ENCODE measurements around the gene SMAD6. TPM values are rescaled to one million over a fixed set of nuclear protein-coding genes. Genes with fewer than 3 reads are reported as not detected.
A peak's percentile ranks its signal among the peaks of the same experiment; 100 is the strongest.

The SMAD6 gene
- polyA plus RNA-seq, 1 of the 3 experiments (the other 2 are of a cell fraction): 4.5 TPM

DNA sequence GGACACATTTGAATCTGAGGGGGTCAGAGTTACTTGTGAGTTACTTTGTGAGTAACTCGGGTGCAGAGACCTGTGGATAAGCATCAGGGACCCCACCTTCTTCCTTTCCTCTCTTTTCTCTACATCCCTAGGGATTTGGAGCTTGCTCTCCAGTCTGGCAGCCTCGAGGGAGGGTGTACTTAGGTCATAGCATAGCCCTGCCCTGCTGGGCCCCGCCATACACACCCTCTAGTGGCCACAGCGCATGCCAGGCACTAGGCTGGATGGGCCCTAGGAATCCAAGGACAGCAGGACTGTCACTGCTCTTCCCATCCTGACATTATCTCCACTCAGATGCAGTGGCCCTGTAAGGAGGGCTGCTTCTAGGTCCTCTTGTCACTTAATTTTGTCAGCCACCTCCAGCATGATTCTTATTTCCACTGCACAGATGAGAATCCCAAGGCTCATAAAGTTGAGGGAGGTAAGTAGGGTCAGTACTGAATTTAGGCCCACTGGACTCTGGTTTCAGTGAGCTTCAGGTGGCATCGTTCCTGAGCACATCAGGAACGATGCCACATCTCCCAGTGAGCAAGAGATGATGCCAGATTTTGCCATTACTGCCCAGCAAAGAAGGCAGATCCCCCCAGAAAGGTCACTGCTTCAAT lies 3.6 kb upstream of the SMAD6 start:
- H3K27me3 ChIP-seq (ENCODE audit: insufficient read depth): no peaks in the 10 kb centered on the region
- no peak overlapping the region for H3K4me3 ChIP-seq (ENCODE audit: low read depth in 2 of 2, low read length in 1 of 2)
- TF ChIP-seq SMC3 (IDR thresholded peaks at IDR 0.05; ENCODE audit: low read depth, low read length) (peak; percentile 90), NRF1 (IDR thresholded peaks at IDR 0.05; ENCODE audit: low read depth, low read length) (peak; percentile 33; the same call in 1 of the 2 replicates), SIN3A (IDR thresholded peaks at IDR 0.05; ENCODE audit: borderline replicate concordance, low read depth, low read length) (no peak), MXI1 (IDR thresholded peaks at IDR 0.05; ENCODE audit: low read depth, low read length) (peak; percentile 56; the same call in 1 of the 2 replicates), GATA2 (CRISPR knock-in tag; IDR thresholded peaks at IDR 0.05) (no peak), RAD21 (IDR thresholded peaks at IDR 0.05; ENCODE audit: low read length) (peak; percentile 85)
- TF ChIP-seq, protein P1, sequence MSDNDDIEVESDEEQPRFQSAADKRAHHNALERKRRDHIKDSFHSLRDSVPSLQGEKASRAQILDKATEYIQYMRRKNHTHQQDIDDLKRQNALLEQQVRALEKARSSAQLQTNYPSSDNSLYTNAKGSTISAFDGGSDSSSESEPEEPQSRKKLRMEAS (IDR thresholded peaks at IDR 0.05; ENCODE audit: low read depth): 0 out of 2 replicates have a peak, but pooled peaks have one; percentile 48
- TF ChIP-seq, protein P2, sequence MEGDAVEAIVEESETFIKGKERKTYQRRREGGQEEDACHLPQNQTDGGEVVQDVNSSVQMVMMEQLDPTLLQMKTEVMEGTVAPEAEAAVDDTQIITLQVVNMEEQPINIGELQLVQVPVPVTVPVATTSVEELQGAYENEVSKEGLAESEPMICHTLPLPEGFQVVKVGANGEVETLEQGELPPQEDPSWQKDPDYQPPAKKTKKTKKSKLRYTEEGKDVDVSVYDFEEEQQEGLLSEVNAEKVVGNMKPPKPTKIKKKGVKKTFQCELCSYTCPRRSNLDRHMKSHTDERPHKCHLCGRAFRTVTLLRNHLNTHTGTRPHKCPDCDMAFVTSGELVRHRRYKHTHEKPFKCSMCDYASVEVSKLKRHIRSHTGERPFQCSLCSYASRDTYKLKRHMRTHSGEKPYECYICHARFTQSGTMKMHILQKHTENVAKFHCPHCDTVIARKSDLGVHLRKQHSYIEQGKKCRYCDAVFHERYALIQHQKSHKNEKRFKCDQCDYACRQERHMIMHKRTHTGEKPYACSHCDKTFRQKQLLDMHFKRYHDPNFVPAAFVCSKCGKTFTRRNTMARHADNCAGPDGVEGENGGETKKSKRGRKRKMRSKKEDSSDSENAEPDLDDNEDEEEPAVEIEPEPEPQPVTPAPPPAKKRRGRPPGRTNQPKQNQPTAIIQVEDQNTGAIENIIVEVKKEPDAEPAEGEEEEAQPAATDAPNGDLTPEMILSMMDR (IDR thresholded peaks at IDR 0.05): peak; percentile 90
- no peaks in the 10 kb centered on the region for H3K36me3 ChIP-seq (replicated peaks in 1 of 2; ENCODE audit: control insufficient read depth in 1 of 2, insufficient read depth in 2 of 2, low read length in 1 of 2)
- no peak overlapping the region for H3K27ac ChIP-seq (ENCODE audit: low read depth in 2 of 2, low read length in 1 of 2)
- DNase-seq: peak; percentile 81
- 5% methylated on average over 6 of the region's 6 CpGs for WGBS (ENCODE audit: low lambda C conversion rate)
- peak overlapping the region; percentile 76; the same call in 1 of the 2 replicates for H2AFZ ChIP-seq (ENCODE audit: low read depth)
- POLR2A ChIA-PET: no interaction called here
- H3F3A ChIP-seq (replicated peaks; ENCODE audit: insufficient read depth): peaks cover 11% of the 10 kb centered on the region
- H4K20me1 ChIP-seq (ENCODE audit: insufficient read depth): peaks cover 5% of the 10 kb centered on the region; the same call in 1 of the 2 replicates
- no peak overlapping the region for H3K9ac ChIP-seq
- CTCF ChIA-PET: interaction anchor here (0.6 to 12.9 kb wide), 28 partner anchors 9 to 200 kb away, joined by 3 to 172 read pairs (median 6); no protein-coding TSS in a partner anchor
- H3K4me1 ChIP-seq (ENCODE audit: control insufficient read depth in 1 of 2, insufficient read depth in 2 of 2, low read depth in 1 of 2, low read length in 1 of 2): peaks cover 8 to 16% of the 10 kb centered on the region in 2 experiments; a peak in 2 of 4 replicates
- no peaks in the 10 kb centered on the region for H3K9me3 ChIP-seq
- H3K9me2 ChIP-seq: no peaks in the 10 kb centered on the region
- no peak overlapping the region for H3K4me2 ChIP-seq
- H3K79me2 ChIP-seq (ENCODE audit: insufficient read depth): peaks cover 13% of the 10 kb centered on the region

DNA sequence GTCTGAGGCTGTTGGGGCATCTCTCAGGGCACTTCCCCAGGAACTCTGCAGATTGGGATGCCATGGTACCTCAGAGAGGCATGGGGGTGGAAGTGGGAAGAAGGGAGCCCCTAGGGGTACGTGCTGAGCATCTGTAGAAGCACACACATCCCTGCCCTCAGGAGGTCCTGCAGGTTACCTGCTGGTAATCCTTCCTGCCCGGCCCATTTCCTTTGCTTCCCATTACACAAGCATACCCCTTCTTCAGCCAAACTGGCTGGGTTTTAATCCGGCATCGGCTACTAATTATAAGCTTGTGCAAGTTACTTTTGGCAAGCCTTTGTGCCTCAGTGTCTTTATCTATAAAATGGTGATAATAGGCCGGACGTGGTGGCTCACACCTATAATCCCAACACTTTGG lies 3.1 kb upstream of the SMAD6 start:
- Histone ChIP-seq H3K4me2 (no peak overlapping the region), H3K27me3 (ENCODE audit: insufficient read depth) (no peaks in the 10 kb centered on the region), H3K4me1 (ENCODE audit: control insufficient read depth in 1 of 2, insufficient read depth in 2 of 2, low read depth in 1 of 2, low read length in 1 of 2) (peaks cover 8 to 18% of the 10 kb centered on the region in 2 experiments; a peak in 2 of 4 replicates), H3K36me3 (replicated peaks in 1 of 2; ENCODE audit: control insufficient read depth in 1 of 2, insufficient read depth in 2 of 2, low read length in 1 of 2) (no peaks in the 10 kb centered on the region), H4K20me1 (ENCODE audit: insufficient read depth) (peaks cover 7% of the 10 kb centered on the region), H2AFZ (ENCODE audit: low read depth) (peak overlapping the region; percentile 76; the same call in 1 of the 2 replicates), H3K4me3 (ENCODE audit: low read depth in 2 of 2, low read length in 1 of 2) (no peak overlapping the region), H3K9ac (no peak overlapping the region), H3F3A (replicated peaks; ENCODE audit: insufficient read depth) (peaks cover 11% of the 10 kb centered on the region), H3K27ac (ENCODE audit: low read depth in 2 of 2, low read length in 1 of 2) (no peak overlapping the region), H3K9me3 (no peaks in the 10 kb centered on the region), H3K9me2 (no peaks in the 10 kb centered on the region), H3K79me2 (ENCODE audit: insufficient read depth) (peaks cover 18% of the 10 kb centered on the region)
- ChIA-PET CTCF (interaction anchor here (0.6 to 12.9 kb wide), 23 partner anchors 8 to 200 kb away, joined by 3 to 172 read pairs (median 7); no protein-coding TSS in a partner anchor), POLR2A (no interaction called here)
- 96% methylated on average over 5 of the region's 6 CpGs for WGBS (ENCODE audit: low lambda C conversion rate)
- DNase-seq: no peak
- TF ChIP-seq, protein P3, sequence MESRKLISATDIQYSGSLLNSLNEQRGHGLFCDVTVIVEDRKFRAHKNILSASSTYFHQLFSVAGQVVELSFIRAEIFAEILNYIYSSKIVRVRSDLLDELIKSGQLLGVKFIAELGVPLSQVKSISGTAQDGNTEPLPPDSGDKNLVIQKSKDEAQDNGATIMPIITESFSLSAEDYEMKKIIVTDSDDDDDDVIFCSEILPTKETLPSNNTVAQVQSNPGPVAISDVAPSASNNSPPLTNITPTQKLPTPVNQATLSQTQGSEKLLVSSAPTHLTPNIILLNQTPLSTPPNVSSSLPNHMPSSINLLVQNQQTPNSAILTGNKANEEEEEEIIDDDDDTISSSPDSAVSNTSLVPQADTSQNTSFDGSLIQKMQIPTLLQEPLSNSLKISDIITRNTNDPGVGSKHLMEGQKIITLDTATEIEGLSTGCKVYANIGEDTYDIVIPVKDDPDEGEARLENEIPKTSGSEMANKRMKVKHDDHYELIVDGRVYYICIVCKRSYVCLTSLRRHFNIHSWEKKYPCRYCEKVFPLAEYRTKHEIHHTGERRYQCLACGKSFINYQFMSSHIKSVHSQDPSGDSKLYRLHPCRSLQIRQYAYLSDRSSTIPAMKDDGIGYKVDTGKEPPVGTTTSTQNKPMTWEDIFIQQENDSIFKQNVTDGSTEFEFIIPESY (IDR thresholded peaks at IDR 0.05; ENCODE audit: borderline replicate concordance, low read depth): no peak
- TF ChIP-seq MXI1 (IDR thresholded peaks at IDR 0.05; ENCODE audit: low read depth, low read length): no peak
- TF ChIP-seq, protein P1 (IDR thresholded peaks at IDR 0.05; ENCODE audit: low read depth): no peak
- TF ChIP-seq FOXM1 (IDR thresholded peaks at IDR 0.05; ENCODE audit: low read depth): no peak
- no peak for TF ChIP-seq RFX5 (IDR thresholded peaks at IDR 0.05; ENCODE audit: low read length)
- TF ChIP-seq SIN3A (IDR thresholded peaks at IDR 0.05; ENCODE audit: borderline replicate concordance, low read depth, low read length): no peak

Data from SK-N-SH (cell line).